VCaP (cell line): Measurements from ENCODE around the gene OTUB1.

ENCODE experiments used
- H3K27ac ChIP-seq: fragments of 450-650 bp; 2 replicates; pipeline ENCODE4 v1.5.1; 2017
- CTCF ChIP-seq: fragments of 450-650 bp; conservative IDR thresholded peaks from 2 replicates; pipeline ENCODE4 v1.5.1; 2017; ENCODE audit warnings: mild to moderate bottlenecking, moderate library complexity

Gene OTUB1

GRCh38 chr11:63986156-63986931 is at the start of gene OTUB1:
Gene OTUB1 (plus strand): TSS chr11:63986438. CDS start chr11:63986457, 19 bp downstream.
- no peak for TF ChIP-seq CTCF
- H3K27ac ChIP-seq: peak within 1 kb of the TSS; percentile 99

GRCh38 chr11:63937713-63938478 is 48.3 kb upstream of the OTUB1 start:
- TF ChIP-seq CTCF: no peak; the same call in 1 of the 2 replicates
- peak overlapping the region; percentile 81 for H3K27ac ChIP-seq

GRCh38 chr11:63938479-63939396 is 47.5 kb upstream of the OTUB1 start, which contains the start of gene NAA40:
Gene NAA40 (plus strand): TSS chr11:63939002. CDS start chr11:63939097, 95 bp downstream.
- H3K27ac ChIP-seq: peak within 1 kb of the TSS; percentile 81
- peak; percentile 43 for TF ChIP-seq CTCF

GRCh38 chr11:63939397-63939891 is 46.8 kb upstream of the OTUB1 start:
- peak; percentile 30 for TF ChIP-seq CTCF
- H3K27ac ChIP-seq: peak overlapping the region; percentile 81

- no peak for TF ChIP-seq CTCF
- no peak overlapping the region; the same call in 1 of the 2 replicates for H3K27ac ChIP-seq
These were observed 45.5 kb upstream of the OTUB1 start for GRCh38 chr11:63940786-63941185.

- no peak overlapping the region for H3K27ac ChIP-seq
- no peak for TF ChIP-seq CTCF
These were observed 44.3 kb upstream of the OTUB1 start for GRCh38 chr11:63941901-63942300.
